Suprapubic skin (tissue), 4 donors: ENCODE measurements around the gene DPP9.

Source experiments
- EP300 ChIP-seq: sonication (generic); formaldehyde crosslinking; IDR thresholded peaks from one replicate; pipeline ENCODE4 v1.6.1; 2017; ENCODE audit warnings: antibody characterized with exemption
- POLR2AphosphoS5 ChIP-seq, 3 donors: sonication (generic); formaldehyde crosslinking; IDR thresholded peaks; one replicate each; pipeline ENCODE4 v1.6.1; 2017; ENCODE audit warnings: antibody characterized with exemption in 3 of 3

- TF ChIP-seq EP300, result no peak
- no peak for TF ChIP-seq POLR2AphosphoS5 (IDR thresholded peaks at IDR 0.05)
Measured at GRCh38 chr19:4688587-4688986, 35.1 kb downstream of the DPP9 start.
